HG03432 (cell line): Measurements from ENCODE around the gene GSTK1.
"Not testable (repeated sequence)": the region's sequence is repeated elsewhere in the genome, so short reads cannot be mapped to it uniquely, and the experiment has no call there.

Experiments
- ATAC-seq: cut with Tn5 transposase; IDR thresholded peaks from one replicate; pipeline ENCODE4 v1.9.1; 2021; ENCODE audit warnings: mild to moderate bottlenecking, moderate library complexity; ENCODE audit not compliant: unreplicated experiment

The GSTK1 gene

GRCh38 chr7:143238289-143238980, 24.8 kb upstream of the GSTK1 start:
- ATAC-seq: no peak

GRCh38 chr7:143239813-143240212, 23.4 kb upstream of the GSTK1 start:
- ATAC-seq: no peak

- peak; percentile 95 for ATAC-seq
Observed at GRCh38 chr7:143240291-143241168, 22.7 kb upstream of the GSTK1 start.

GRCh38 chr7:143242306-143242705, 20.9 kb upstream of the GSTK1 start:
- ATAC-seq: no peak

GRCh38 chr7:143243111-143243510, 20.1 kb upstream of the GSTK1 start:
- ATAC-seq: no peak

- no peak for ATAC-seq
Observed at GRCh38 chr7:143243614-143244013, 19.6 kb upstream of the GSTK1 start.

- ATAC-seq: no peak
Observed at GRCh38 chr7:143244321-143244720, 18.9 kb upstream of the GSTK1 start.

GRCh38 chr7:143245123-143245522, 18.1 kb upstream of the GSTK1 start:
- no peak for ATAC-seq

- no peak for ATAC-seq
Observed at GRCh38 chr7:143247372-143247771, 15.9 kb upstream of the GSTK1 start.

GRCh38 chr7:143248761-143249354, 14.4 kb upstream of the GSTK1 start:
- ATAC-seq: no peak

- no peak for ATAC-seq
Observed at GRCh38 chr7:143250199-143250598, 13.0 kb upstream of the GSTK1 start.

- no peak for ATAC-seq
Observed at GRCh38 chr7:143250822-143251221, 12.4 kb upstream of the GSTK1 start.

GRCh38 chr7:143252006-143252405, 11.2 kb upstream of the GSTK1 start:
- ATAC-seq: no peak

- ATAC-seq: no peak
Observed at GRCh38 chr7:143255564-143255963, 7.7 kb upstream of the GSTK1 start.

- no peak for ATAC-seq
Observed at GRCh38 chr7:143256325-143256724, 6.9 kb upstream of the GSTK1 start.

GRCh38 chr7:143256932-143257331, 6.3 kb upstream of the GSTK1 start:
- peak; percentile 86 for ATAC-seq

- no peak for ATAC-seq
Observed at GRCh38 chr7:143257501-143257900, 5.7 kb upstream of the GSTK1 start.

GRCh38 chr7:143258831-143259230, 4.4 kb upstream of the GSTK1 start:
- peak; percentile 39 for ATAC-seq

GRCh38 chr7:143259765-143260164, 3.5 kb upstream of the GSTK1 start:
- ATAC-seq: no peak

- no peak for ATAC-seq
Observed at GRCh38 chr7:143261901-143262300, 1.3 kb upstream of the GSTK1 start.

GRCh38 chr7:143264196-143264568, 941 bp downstream of the GSTK1 start:
- ATAC-seq: not testable (repeated sequence)
